ENCODE measurements around the gene SH2D2A.

- TF ChIP-seq CTCF (conservative IDR thresholded peaks at IDR 0.05) (no peak), EZH2 (IDR thresholded peaks at IDR 0.05; ENCODE audit: low read depth) (no peak)
These were observed 47.9 kb downstream of the SH2D2A start for GRCh38 chr1:156768610-156769295.

Data from PC-9 (cell line).